Left cardiac atrium (tissue), 4 donors: ENCODE data around the gene EPHB2. TPM values are rescaled to one million over a fixed set of nuclear protein-coding genes. Genes with fewer than 3 reads are reported as not detected.
A peak's percentile ranks its signal among the peaks of the same experiment; 100 is the strongest.

Source experiments
- ATAC-seq, 2 donors: fragments of 200-7000 bp; cut with Tn5 transposase; one replicate each; pipeline ENCODE4 v1.9.1; 2020; ENCODE audit warnings: mild to moderate bottlenecking in 2 of 2, moderate library complexity in 2 of 2
- DNase-seq: peaks from one replicate; pipeline ENCODE4 v3.0.0-alpha.2; 2020
- intact Hi-C, 2 donors: fragments of 100-400 bp; cut with DNase I; formaldehyde crosslinking; loops; one replicate each; pipeline versions ENCODE4 v1.14.1 to v1.15.1; 2022 to 2023
- total RNA-seq, 2 donors: library from RNA; stranded (reverse); fragmentation: NEBNext Ultra II Directional; extraction: Animal tissue kit (Norgen Biotek cat#: 25700); gene quantifications; one replicate each; pipeline ENCODE4 v1.2.1, GENCODE V29; 2021
- donor health status: DM: no; HTN: yes; CAD: no.
- donor health status: DM: no; HTN: yes; CAD: no; lungs with severe emphysema.
- donor health status: DM: yes; HTN: yes; CAD: no.
- donor health status: Dilated cardiomyopathy.

EPHB2 gene
- total RNA-seq, 2 donors from 2014 or later: 2.9 to 4.3 TPM

- intact Hi-C loops: no loop called here
- DNase-seq (no peak), ATAC-seq (peak; percentile 15 to 25)
Measured at GRCh38 chr1:22711591-22712501, 1.2 kb downstream of the EPHB2 start.

GRCh38 chr1:22712502-22713271 is 2.0 kb downstream of the EPHB2 start:
- intact Hi-C loops: no loop called here
- DNase-seq (no peak), ATAC-seq (no peak)

GRCh38 chr1:22714455-22714854 is 3.8 kb downstream of the EPHB2 start:
- no peak for ATAC-seq
- intact Hi-C loops: no loop called here
- DNase-seq: no peak

- peak in 1 of 2 donors; percentile 13 for ATAC-seq
- intact Hi-C loops: no loop called here
- no peak for DNase-seq
Measured at GRCh38 chr1:22717037-22717760, 6.6 kb downstream of the EPHB2 start.

- ATAC-seq: peak in 1 of 2 donors; percentile 53
- intact Hi-C loops: no loop called here
Measured at GRCh38 chr1:22721122-22721873, 10.7 kb downstream of the EPHB2 start.

GRCh38 chr1:22722901-22723550 is 12.4 kb downstream of the EPHB2 start:
- ATAC-seq (peak in 1 of 2 donors; percentile 38), DNase-seq (no peak)
- intact Hi-C loops: no loop called here

More at GRCh38 chr1:22721122-22721873, 10.7 kb downstream of the EPHB2 start:
- no peak for DNase-seq

GRCh38 chr1:22727873-22728272 is 17.2 kb downstream of the EPHB2 start:
- DNase-seq (no peak), ATAC-seq (no peak)
- intact Hi-C loops: no loop called here

GRCh38 chr1:22728751-22729399 is 18.2 kb downstream of the EPHB2 start:
- ATAC-seq (no peak), DNase-seq (no peak)
- intact Hi-C loops: no loop called here

GRCh38 chr1:22729400-22729773 is 18.7 kb downstream of the EPHB2 start:
- intact Hi-C loops: no loop called here
- DNase-seq (no peak), ATAC-seq (no peak)

- ATAC-seq (no peak), DNase-seq (no peak)
- intact Hi-C loops: no loop called here
Measured at GRCh38 chr1:22729912-22730311, 19.3 kb downstream of the EPHB2 start.

- DNase-seq (no peak), ATAC-seq (peak; percentile 41 to 80)
- intact Hi-C loops: no loop called here
Measured at GRCh38 chr1:22731924-22732720, 21.5 kb downstream of the EPHB2 start.

- DNase-seq (no peak), ATAC-seq (no peak)
- intact Hi-C loops: no loop called here
Measured at GRCh38 chr1:22733643-22734042, 23.0 kb downstream of the EPHB2 start.

- ATAC-seq (no peak), DNase-seq (no peak)
- intact Hi-C loops: no loop called here
Measured at GRCh38 chr1:22736501-22737080, 26.0 kb downstream of the EPHB2 start.

- intact Hi-C loops: no loop called here
- ATAC-seq: peak in 1 of 2 donors; percentile 26
- no peak for DNase-seq
Measured at GRCh38 chr1:22737374-22738068, 26.9 kb downstream of the EPHB2 start.

- ATAC-seq (no peak), DNase-seq (no peak)
- intact Hi-C loops: no loop called here
Measured at GRCh38 chr1:22738069-22738435, 27.4 kb downstream of the EPHB2 start.

- intact Hi-C loops: no loop called here
- DNase-seq: no peak
- no peak for ATAC-seq
Measured at GRCh38 chr1:22738522-22738921, 27.9 kb downstream of the EPHB2 start.
